Endometrial microvascular endothelial cells (primary cell): ENCODE data around the gene SHROOM2. TPM values are rescaled to one million over a fixed set of nuclear protein-coding genes. Genes with fewer than 3 reads are reported as not detected.

Experiments
- in situ Hi-C: cut with HindIII; loops from 2 replicates; pipeline ENCODE4 v1.10.0; 2017; ENCODE audit warnings: low sequenced_read_pairs, low pct_unique_long_range_greater_than_20kb; ENCODE audit errors: inconsistent ontology term
- total RNA-seq: library from RNA; depleted of rRNA; stranded (reverse); fragments of >200 nt; gene quantifications from one replicate; pipeline ENCODE4 v1.2.3, GENCODE V29; 2015; ENCODE audit errors: inconsistent ontology term

The SHROOM2 gene
- total RNA-seq, 1 donor from 2014 or later = 11.3 TPM

GRCh38 chrX:9859711-9860555 lies 73.7 kb downstream of the SHROOM2 start:
- in situ Hi-C loops = no loop called here

- in situ Hi-C loops = no loop called here
These were observed 74.6 kb downstream of the SHROOM2 start for GRCh38 chrX:9860826-9861225.

GRCh38 chrX:9861711-9862110 lies 75.5 kb downstream of the SHROOM2 start:
- in situ Hi-C loops = no loop called here

GRCh38 chrX:9862525-9862924 lies 76.3 kb downstream of the SHROOM2 start:
- in situ Hi-C loops = no loop called here

- in situ Hi-C loops = no loop called here
These were observed 76.7 kb downstream of the SHROOM2 start for GRCh38 chrX:9862953-9863352.

- in situ Hi-C loops = no loop called here
These were observed 77.8 kb downstream of the SHROOM2 start for GRCh38 chrX:9864011-9864410.

GRCh38 chrX:9865804-9866472 lies 79.7 kb downstream of the SHROOM2 start:
- in situ Hi-C loops = no loop called here

GRCh38 chrX:9866633-9867032 lies 80.4 kb downstream of the SHROOM2 start:
- in situ Hi-C loops = no loop called here

GRCh38 chrX:9867226-9867625 lies 81.0 kb downstream of the SHROOM2 start:
- in situ Hi-C loops = no loop called here

- in situ Hi-C loops = no loop called here
These were observed 81.5 kb downstream of the SHROOM2 start for GRCh38 chrX:9867753-9868152.

GRCh38 chrX:9871701-9872268 lies 85.6 kb downstream of the SHROOM2 start:
- in situ Hi-C loops = no loop called here

GRCh38 chrX:9873360-9873759 lies 87.1 kb downstream of the SHROOM2 start:
- in situ Hi-C loops = no loop called here

GRCh38 chrX:9873952-9874351 lies 87.7 kb downstream of the SHROOM2 start:
- in situ Hi-C loops = no loop called here

GRCh38 chrX:9874483-9874882 lies 88.3 kb downstream of the SHROOM2 start:
- in situ Hi-C loops = no loop called here

- in situ Hi-C loops = no loop called here
These were observed 89.6 kb downstream of the SHROOM2 start for GRCh38 chrX:9875801-9876200.

- in situ Hi-C loops = no loop called here
These were observed 90.0 kb downstream of the SHROOM2 start for GRCh38 chrX:9876201-9876600.

GRCh38 chrX:9878146-9878820 lies 92.1 kb downstream of the SHROOM2 start:
- in situ Hi-C loops = no loop called here

- in situ Hi-C loops = no loop called here
These were observed 94.0 kb downstream of the SHROOM2 start for GRCh38 chrX:9880237-9880636.

- in situ Hi-C loops = no loop called here
These were observed 94.6 kb downstream of the SHROOM2 start for GRCh38 chrX:9880870-9881269.
